Measurements from ENCODE around the gene TYMP. TPM values are rescaled to one million over a fixed set of nuclear protein-coding genes. Genes with fewer than 3 reads are reported as not detected.

TYMP gene
- polyA plus RNA-seq, 1 of the 3 experiments (the other 2 are of a cell fraction), result 1.7 TPM

DNA sequence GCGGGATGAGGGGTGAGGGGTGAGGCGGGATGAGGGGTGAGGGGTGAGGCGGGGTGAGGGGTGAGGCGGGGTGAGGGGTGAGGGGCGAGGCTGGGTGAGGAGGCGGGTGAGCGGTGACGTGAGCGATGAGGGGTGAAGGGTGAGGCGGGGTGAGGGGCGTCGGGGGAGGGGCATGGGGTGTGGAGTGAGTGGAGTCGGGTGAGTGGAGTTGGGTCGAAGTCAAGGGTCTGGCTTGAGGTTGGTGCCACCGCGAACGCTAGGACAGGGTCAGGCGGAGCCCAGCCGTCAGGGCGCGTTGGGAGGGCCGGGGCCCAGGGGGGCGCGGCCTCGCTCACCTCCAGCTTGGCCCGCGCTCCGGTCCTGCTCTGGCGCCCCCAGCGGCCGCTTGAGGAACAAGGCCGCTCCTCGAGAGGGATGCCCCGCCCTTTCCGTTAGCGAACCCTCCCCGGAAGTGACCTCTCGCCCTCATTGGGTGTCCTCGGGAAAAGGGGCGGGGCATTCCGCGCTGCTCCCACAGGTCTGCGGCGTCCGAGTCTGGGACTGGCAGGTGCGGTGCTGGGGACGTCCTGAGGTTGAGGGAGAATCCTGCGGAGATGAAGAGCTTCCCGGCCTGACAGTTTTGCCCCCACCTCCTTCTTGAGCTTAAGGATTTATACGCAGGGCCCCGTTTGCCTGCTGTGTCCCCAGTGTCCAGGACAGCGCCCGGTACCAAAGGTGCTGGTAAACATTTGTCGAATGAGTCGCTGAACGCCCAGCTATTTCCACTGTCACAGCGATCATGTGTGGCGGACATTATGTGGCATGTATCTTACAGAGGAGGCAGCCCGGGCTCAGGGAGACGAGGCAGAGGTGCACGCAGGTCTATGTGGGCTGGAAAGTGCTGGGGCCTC is 33.0 kb upstream of the TYMP start, which contains the start of gene SYCE3 (continued):
- TF ChIP-seq GABPA (IDR thresholded peaks at IDR 0.05; ENCODE audit: low read depth), result peak; percentile 75

DNA sequence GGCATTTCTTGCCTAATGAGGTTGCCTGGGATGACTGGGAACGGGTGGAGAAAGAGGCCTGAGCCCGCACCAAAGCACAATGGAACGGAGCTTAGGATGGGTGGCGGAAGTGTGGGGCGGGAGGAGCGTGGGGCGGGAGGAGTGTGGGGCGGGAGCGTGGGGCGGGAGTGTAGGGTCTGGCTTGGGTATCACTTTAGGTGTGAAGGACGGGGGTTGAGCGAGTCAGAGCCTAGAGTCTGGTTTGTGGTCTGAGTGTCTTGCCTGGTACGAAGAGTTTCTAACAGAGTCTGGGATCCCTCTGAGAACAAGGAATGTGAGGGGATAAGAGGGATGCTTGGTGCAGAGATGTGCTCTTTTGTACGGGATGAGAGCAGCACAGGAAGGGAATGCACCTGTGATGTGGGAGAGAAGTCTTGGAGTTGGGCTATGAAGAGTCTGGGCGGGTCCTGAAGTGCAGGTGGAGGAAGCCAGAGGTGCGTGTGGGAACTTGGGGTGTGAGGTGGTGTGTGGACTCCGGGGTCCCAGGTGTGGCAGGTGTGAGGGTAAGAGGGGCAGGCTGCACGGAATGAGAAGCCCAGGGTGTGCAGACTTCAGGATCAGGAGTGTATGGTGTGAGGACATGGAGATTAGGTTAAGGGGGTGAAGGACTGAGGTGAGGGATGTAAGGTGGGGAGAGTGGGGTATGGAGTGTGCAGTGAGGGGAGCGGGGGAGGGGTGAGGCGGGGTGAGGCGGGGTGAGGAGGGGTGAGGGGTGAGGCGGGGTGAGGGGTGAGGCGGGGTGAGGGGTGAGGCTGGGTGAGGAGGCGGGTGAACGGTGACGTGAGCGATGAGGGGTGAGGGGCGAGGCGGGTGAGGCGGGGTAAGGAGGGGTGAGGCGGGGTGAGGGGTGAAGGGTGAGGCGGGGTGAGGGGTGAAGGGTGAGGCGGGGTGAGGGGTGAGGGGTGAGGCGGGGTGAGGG is 31.9 kb upstream of the TYMP start:
- Histone ChIP-seq H4K20me1 (ENCODE audit: insufficient read depth) (no peaks in the 10 kb centered on the region), H3F3A (replicated peaks; ENCODE audit: insufficient read depth) (peaks cover 2% of the 10 kb centered on the region), H3K27me3 (ENCODE audit: insufficient read depth) (no peaks in the 10 kb centered on the region), H2AFZ (ENCODE audit: low read depth) (no peak overlapping the region), H3K4me2 (no peak overlapping the region), H3K9me2 (no peaks in the 10 kb centered on the region), H3K79me2 (ENCODE audit: insufficient read depth) (no peaks in the 10 kb centered on the region), H3K9me3 (no peaks in the 10 kb centered on the region), H3K4me3 (ENCODE audit: low read depth in 2 of 2, low read length in 1 of 2) (no peak overlapping the region), H3K9ac (no peak overlapping the region), H3K27ac (ENCODE audit: low read depth in 2 of 2, low read length in 1 of 2) (no peak overlapping the region), H3K36me3 (replicated peaks in 1 of 2; ENCODE audit: control insufficient read depth in 1 of 2, insufficient read depth in 2 of 2, low read length in 1 of 2) (no peaks in the 10 kb centered on the region), H3K4me1 (ENCODE audit: control insufficient read depth in 1 of 2, insufficient read depth in 2 of 2, low read depth in 1 of 2, low read length in 1 of 2) (peaks cover 0 to 4% of the 10 kb centered on the region in 2 experiments; a peak in 1 of 4 replicates)
- POLR2A ChIA-PET, result interaction anchor here (0.5 kb wide), 1 partner anchor 62 kb away, joined by 3 read pairs; no protein-coding TSS in a partner anchor
- 90% methylated on average over 34 of the region's 34 CpGs for WGBS (ENCODE audit: low lambda C conversion rate)
- CTCF ChIA-PET, result no interaction called here
- no peak for TF ChIP-seq RCOR1 (IDR thresholded peaks at IDR 0.05; ENCODE audit: low read length)
- no peak for TF ChIP-seq MAX (IDR thresholded peaks at IDR 0.05; ENCODE audit: low read depth)
- TF ChIP-seq REST (IDR thresholded peaks at IDR 0.05; ENCODE audit: low read depth, low read length), result no peak
- TF ChIP-seq FOSL2 (IDR thresholded peaks at IDR 0.05; ENCODE audit: borderline replicate concordance, low read depth), result no peak
- no peak for TF ChIP-seq RXRA (IDR thresholded peaks at IDR 0.05; ENCODE audit: borderline replicate concordance, low read depth)
- TF ChIP-seq ELF1 (IDR thresholded peaks at IDR 0.05), result no peak
- no peak for TF ChIP-seq GATA2 (CRISPR knock-in tag; IDR thresholded peaks at IDR 0.05)
- TF ChIP-seq YY1 (IDR thresholded peaks at IDR 0.05; ENCODE audit: low read depth), result no peak
- TF ChIP-seq SIN3A (IDR thresholded peaks at IDR 0.05; ENCODE audit: borderline replicate concordance, low read depth, low read length), result no peak
- no peak for DNase-seq

Measured in SK-N-SH (cell line).